Effector CD8-positive, alpha-beta T cell (primary cell): ENCODE results near the gene SOHLH2.

Experiments
- DNase-seq: peaks from one replicate; lab custom pipeline; 2025; lab: John Stamatoyannopoulos, UW

Gene SOHLH2

GRCh38 chr13:36183901-36184300 lies 30.5 kb downstream of the SOHLH2 start:
- no peak for DNase-seq

GRCh38 chr13:36175621-36176020 lies 38.7 kb downstream of the SOHLH2 start:
- no peak for DNase-seq

- no peak for DNase-seq
Measured at GRCh38 chr13:36174923-36175322, 39.4 kb downstream of the SOHLH2 start.

GRCh38 chr13:36173571-36174322 lies 40.6 kb downstream of the SOHLH2 start:
- no peak for DNase-seq

- DNase-seq, result no peak
Measured at GRCh38 chr13:36166046-36166445, 48.3 kb downstream of the SOHLH2 start.

- no peak for DNase-seq
Measured at GRCh38 chr13:36163809-36164308, 50.5 kb downstream of the SOHLH2 start.

- no peak for DNase-seq
Measured at GRCh38 chr13:36163286-36163685, 51.1 kb downstream of the SOHLH2 start.

GRCh38 chr13:36160297-36160696 lies 54.1 kb downstream of the SOHLH2 start:
- DNase-seq, result no peak

GRCh38 chr13:36158611-36159010 lies 55.7 kb downstream of the SOHLH2 start:
- no peak for DNase-seq

- DNase-seq, result no peak
Measured at GRCh38 chr13:36157480-36157879, 56.9 kb downstream of the SOHLH2 start.

- DNase-seq, result no peak
Measured at GRCh38 chr13:36154567-36155291, 59.6 kb downstream of the SOHLH2 start.

- DNase-seq, result no peak
Measured at GRCh38 chr13:36151591-36151990, 62.8 kb downstream of the SOHLH2 start.

- no peak for DNase-seq
Measured at GRCh38 chr13:36148446-36148845, 65.9 kb downstream of the SOHLH2 start.

- DNase-seq, result no peak
Measured at GRCh38 chr13:36147330-36147729, 67.0 kb downstream of the SOHLH2 start.

- DNase-seq, result no peak
Measured at GRCh38 chr13:36146511-36147269, 67.7 kb downstream of the SOHLH2 start.

GRCh38 chr13:36143738-36144137 lies 70.6 kb downstream of the SOHLH2 start:
- DNase-seq, result no peak

- no peak for DNase-seq
Measured at GRCh38 chr13:36142735-36143134, 71.6 kb downstream of the SOHLH2 start.

- DNase-seq, result no peak
Measured at GRCh38 chr13:36135876-36136275, 78.5 kb downstream of the SOHLH2 start.

- no peak for DNase-seq
Measured at GRCh38 chr13:36134632-36135031, 79.7 kb downstream of the SOHLH2 start.

- DNase-seq, result no peak
Measured at GRCh38 chr13:36133950-36134626, 80.3 kb downstream of the SOHLH2 start.

- no peak for DNase-seq
Measured at GRCh38 chr13:36132376-36132775, 82.0 kb downstream of the SOHLH2 start.

GRCh38 chr13:36131931-36132297 lies 82.4 kb downstream of the SOHLH2 start:
- no peak for DNase-seq
